ENCODE data around the gene PHACTR1. TPM values are rescaled to one million over a fixed set of nuclear protein-coding genes. Genes with fewer than 3 reads are reported as not detected.

PHACTR1 gene
- total RNA-seq, 1 donor from 2014 or later: 2.2 TPM

DNA sequence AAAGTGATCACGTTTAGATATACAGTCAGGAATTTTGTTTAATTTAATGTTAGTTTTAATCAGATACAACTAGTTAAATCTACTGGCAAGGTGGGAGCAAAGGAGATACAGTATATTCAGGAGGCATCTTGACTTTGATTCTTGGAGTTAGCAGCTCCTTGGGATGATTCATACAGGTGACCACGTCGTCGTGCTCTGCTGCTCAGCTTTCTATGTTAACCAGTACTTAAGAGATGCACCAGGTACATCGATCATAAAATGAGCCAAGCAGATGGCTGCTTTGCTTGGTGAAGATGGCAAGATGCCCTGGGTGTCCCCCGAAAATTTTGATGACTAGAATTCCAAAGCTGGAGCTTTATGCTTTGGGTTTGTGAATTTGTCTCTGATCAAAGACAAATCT, 547.1 kb downstream of the PHACTR1 start:
- TF ChIP-seq, protein P1, sequence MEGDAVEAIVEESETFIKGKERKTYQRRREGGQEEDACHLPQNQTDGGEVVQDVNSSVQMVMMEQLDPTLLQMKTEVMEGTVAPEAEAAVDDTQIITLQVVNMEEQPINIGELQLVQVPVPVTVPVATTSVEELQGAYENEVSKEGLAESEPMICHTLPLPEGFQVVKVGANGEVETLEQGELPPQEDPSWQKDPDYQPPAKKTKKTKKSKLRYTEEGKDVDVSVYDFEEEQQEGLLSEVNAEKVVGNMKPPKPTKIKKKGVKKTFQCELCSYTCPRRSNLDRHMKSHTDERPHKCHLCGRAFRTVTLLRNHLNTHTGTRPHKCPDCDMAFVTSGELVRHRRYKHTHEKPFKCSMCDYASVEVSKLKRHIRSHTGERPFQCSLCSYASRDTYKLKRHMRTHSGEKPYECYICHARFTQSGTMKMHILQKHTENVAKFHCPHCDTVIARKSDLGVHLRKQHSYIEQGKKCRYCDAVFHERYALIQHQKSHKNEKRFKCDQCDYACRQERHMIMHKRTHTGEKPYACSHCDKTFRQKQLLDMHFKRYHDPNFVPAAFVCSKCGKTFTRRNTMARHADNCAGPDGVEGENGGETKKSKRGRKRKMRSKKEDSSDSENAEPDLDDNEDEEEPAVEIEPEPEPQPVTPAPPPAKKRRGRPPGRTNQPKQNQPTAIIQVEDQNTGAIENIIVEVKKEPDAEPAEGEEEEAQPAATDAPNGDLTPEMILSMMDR (IDR thresholded peaks at IDR 0.05; ENCODE audit: insufficient read depth, low read length, poor library complexity, severe bottlenecking): no peak
- no peak overlapping the region for H3K4me3 ChIP-seq (ENCODE audit: low read depth, low read length)
- DNase-seq (ENCODE audit: low read depth): no peak

DNA sequence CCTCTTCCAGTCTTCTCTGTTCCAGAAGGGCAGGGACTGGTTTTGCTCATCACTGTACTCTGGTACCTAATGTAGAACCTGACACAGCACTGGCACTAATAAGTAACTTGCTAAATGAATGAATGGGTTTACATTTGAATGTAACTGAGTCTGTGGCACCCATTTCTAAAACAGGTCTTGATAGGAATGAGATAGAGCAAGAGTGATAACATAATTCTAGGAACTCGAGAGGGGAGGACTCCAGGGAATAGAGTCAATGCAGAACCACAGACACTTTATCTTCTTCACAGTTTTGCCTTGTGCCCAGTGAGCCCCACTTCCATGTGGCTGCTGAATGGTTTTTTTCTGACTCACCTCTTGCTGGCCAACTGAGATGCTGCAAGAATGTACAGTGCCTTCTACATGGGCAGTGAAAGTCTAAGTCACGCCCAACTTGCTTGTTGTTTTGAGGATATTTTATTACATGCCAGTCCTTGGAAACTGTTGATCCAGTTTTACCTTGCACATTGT, 550.6 kb downstream of the PHACTR1 start:
- DNase-seq (ENCODE audit: low read depth): peak; percentile 71

More for the DNA sequence above, 547.1 kb downstream of the PHACTR1 start:
- no peaks in the 10 kb centered on the region for H3K36me3 ChIP-seq (ENCODE audit: control insufficient read depth, insufficient read depth, low read length)
- H3K27me3 ChIP-seq (ENCODE audit: control insufficient read depth, insufficient read depth, low read length): no peaks in the 10 kb centered on the region

DNA sequence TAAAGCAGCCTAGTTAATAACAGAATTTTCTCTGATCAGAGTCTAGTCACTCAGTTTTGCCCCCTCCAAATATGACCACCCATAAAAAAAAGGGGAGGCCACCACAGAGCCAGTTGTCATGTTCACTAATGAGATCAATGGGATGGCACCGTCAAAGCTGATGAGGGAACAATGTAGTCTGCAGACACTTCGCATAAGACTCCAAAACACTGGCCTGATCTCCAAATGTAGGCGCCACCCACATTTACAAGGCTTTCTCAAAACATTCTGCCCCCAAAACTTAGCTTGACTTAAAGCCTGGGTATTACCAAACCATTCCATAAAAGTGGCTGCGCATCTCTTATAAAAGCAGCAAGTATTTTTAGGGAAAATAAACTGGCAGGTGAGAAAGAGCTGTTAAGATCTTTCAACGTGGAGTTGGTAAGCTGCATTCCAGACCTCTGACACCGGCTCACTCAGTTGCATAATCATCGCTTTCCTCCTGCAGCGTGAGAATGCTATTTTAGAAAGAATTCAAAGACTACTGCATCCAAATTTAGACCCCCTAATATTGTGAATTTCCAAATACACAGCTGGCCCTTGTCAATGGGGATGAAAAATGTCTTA, 552.4 kb downstream of the PHACTR1 start:
- no peaks in the 10 kb centered on the region for H3K27me3 ChIP-seq (ENCODE audit: control insufficient read depth, insufficient read depth, low read length)
- DNase-seq (ENCODE audit: low read depth): no peak
- no peak overlapping the region for H3K4me3 ChIP-seq (ENCODE audit: low read depth, low read length)
- TF ChIP-seq, protein P1 (IDR thresholded peaks at IDR 0.05; ENCODE audit: insufficient read depth, low read length, poor library complexity, severe bottlenecking): no peak
- no peaks in the 10 kb centered on the region for H3K36me3 ChIP-seq (ENCODE audit: control insufficient read depth, insufficient read depth, low read length)

More for the DNA sequence above, 550.6 kb downstream of the PHACTR1 start:
- Histone ChIP-seq H3K4me3 (ENCODE audit: low read depth, low read length) (no peak overlapping the region), H3K36me3 (ENCODE audit: control insufficient read depth, insufficient read depth, low read length) (no peaks in the 10 kb centered on the region), H3K27me3 (ENCODE audit: control insufficient read depth, insufficient read depth, low read length) (no peaks in the 10 kb centered on the region)
- TF ChIP-seq, protein P1 (IDR thresholded peaks at IDR 0.05; ENCODE audit: insufficient read depth, low read length, poor library complexity, severe bottlenecking): no peak

DNA sequence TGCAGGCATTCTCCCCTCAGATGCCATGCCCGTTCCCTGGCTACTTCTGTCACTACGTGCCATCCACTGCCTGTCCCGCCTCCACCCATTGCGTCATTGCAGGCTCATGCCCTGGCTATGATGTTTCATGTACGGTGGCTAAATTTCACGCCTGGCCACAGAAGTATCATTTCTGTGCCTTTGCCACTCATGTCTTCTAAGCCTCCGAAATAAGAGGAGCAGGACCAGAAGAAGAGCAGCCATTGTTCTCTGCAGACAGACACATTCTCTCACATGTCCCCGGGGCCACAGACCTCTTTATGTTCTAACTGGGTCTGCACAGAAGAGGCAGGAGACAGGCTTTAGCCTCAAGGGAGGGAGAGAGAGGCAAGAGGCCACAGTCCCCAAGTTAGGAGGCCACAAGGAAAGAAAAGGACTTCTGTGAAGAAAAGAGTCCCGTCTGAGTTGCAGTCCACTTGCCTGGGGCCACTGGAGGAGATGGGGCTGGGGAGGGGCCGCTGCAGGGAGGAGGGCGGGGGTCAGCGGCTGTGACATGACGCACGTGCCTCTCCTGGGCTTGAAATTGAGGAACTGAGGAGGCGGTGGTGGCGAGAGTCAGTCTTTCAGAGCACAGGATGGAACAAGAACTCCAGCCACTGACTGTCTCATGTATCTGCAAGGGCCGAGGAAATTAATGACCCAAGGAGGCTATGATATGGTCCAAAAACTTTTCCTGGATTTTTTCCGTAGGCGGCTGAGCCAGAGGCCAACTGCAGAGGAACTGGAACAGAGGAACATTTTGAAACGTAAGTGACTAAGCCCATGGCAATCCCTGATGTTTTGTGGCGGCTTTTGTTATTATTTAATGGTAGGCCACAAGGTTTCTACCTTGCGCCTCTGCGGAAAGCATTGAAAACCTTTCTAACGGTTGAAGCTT, 555.8 kb downstream of the PHACTR1 start:
- TF ChIP-seq, protein P1 (IDR thresholded peaks at IDR 0.05; ENCODE audit: insufficient read depth, low read length, poor library complexity, severe bottlenecking): no peak
- Histone ChIP-seq H3K4me3 (ENCODE audit: low read depth, low read length) (no peak overlapping the region), H3K36me3 (ENCODE audit: control insufficient read depth, insufficient read depth, low read length) (no peaks in the 10 kb centered on the region), H3K27me3 (ENCODE audit: control insufficient read depth, insufficient read depth, low read length) (no peaks in the 10 kb centered on the region)
- DNase-seq (ENCODE audit: low read depth): peak; percentile 83

DNA sequence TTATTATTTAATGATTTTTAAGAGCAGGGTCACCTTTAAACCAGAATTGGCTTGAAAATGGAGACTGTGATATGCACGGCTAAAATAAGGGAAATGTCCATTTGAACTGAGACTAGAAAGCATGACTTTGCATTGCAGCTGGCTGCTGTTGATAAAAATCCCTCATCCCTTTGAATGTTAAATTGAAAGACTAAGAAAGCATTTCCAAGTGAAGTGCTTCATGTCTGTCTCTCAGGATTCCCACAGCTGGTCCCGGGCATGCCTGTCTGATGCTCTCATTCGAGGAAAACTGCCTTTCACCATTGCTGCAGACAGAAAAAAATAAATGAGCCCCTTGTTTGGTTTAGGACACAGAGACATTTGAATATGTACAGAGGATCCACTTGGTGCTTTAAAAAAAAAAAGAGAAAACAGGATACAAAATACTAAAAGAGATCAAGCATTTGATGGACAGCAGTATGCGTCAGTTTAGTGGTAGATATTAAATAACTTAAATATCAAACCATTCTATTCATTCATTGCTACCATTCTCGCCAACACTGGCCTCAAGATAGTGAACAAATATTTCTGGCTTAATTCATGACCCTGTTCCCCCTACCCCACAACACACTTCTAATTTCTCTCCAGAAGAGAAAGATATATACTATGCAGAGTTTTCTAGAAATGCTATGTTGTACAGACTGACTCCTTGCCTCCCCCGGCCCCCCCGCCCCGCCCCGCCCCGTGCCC, 556.8 kb downstream of the PHACTR1 start:
- DNase-seq (ENCODE audit: low read depth): no peak
- Histone ChIP-seq H3K36me3 (ENCODE audit: control insufficient read depth, insufficient read depth, low read length) (no peaks in the 10 kb centered on the region), H3K27me3 (ENCODE audit: control insufficient read depth, insufficient read depth, low read length) (no peaks in the 10 kb centered on the region), H3K4me3 (ENCODE audit: low read depth, low read length) (no peak overlapping the region)
- TF ChIP-seq, protein P1 (IDR thresholded peaks at IDR 0.05; ENCODE audit: insufficient read depth, low read length, poor library complexity, severe bottlenecking): no peak
